Measurements from ENCODE around the gene PRPF39. TPM values are rescaled to one million over a fixed set of nuclear protein-coding genes. Genes with fewer than 3 reads are reported as not detected.

Gene PRPF39
- total and polyA plus RNA-seq, 2 of the 4 experiments (the other 2 are of a cell fraction) = 18.1 to 29.6 TPM

- DNase-seq (no peak), ATAC-seq (ENCODE audit: low read depth) (no peak)
- peaks cover 0 to 9% of the 10 kb centered on the region in 2 experiments; a peak in 2 of 4 replicates for H3K79me1 ChIP-seq (ENCODE audit: low read depth in 1 of 2, low read length in 2 of 2)
- H3K4me1 ChIP-seq (ENCODE audit: control insufficient read depth, insufficient read depth, low read length) = peaks cover 6% of the 10 kb centered on the region; the same call in 1 of the 2 replicates
- no peak overlapping the region for H3K18ac ChIP-seq (ENCODE audit: low read depth, low read length)
- WGBS, 2 experiments (ENCODE audit: extremely low coverage in 2 of 2, insufficient read length in 1 of 2) = no CpG with 5 or more reads among the region's 3 CpGs
- H2BK15ac ChIP-seq (ENCODE audit: low read depth, low read length) = no peak overlapping the region
- H3K4ac ChIP-seq (ENCODE audit: low read depth, low read length) = no peak overlapping the region
- no TSS peak for BruUV-seq (replicated peaks)
- H3K36me3 ChIP-seq (ENCODE audit: control insufficient read depth, insufficient read depth, low read length) = peaks cover 31% of the 10 kb centered on the region
- no peaks in the 10 kb centered on the region for H3K9me3 ChIP-seq (ENCODE audit: control insufficient read depth, insufficient read depth, low read length)
- H3K27me3 ChIP-seq (ENCODE audit: control insufficient read depth, insufficient read depth, low read length) = no peaks in the 10 kb centered on the region
- H4K91ac ChIP-seq (ENCODE audit: insufficient read depth, low read depth, low read length) = no peak overlapping the region
- no peak overlapping the region for H3K4me3 ChIP-seq (ENCODE audit: insufficient read depth, low read depth, low read length)
- H4K8ac ChIP-seq (ENCODE audit: low read depth in 2 of 2, low read length in 2 of 2) = no peak overlapping the region
- intact Hi-C loops (cut with micrococcal nuclease) (no loop called here), in situ Hi-C loops (cut with MboI; ENCODE audit: low sequenced_read_pairs) (no loop called here), dilution Hi-C loops (cut with HindIII; ENCODE audit: low sequenced_read_pairs, unreplicated experiment) (no loop called here)
- H2BK20ac ChIP-seq (ENCODE audit: low read depth, low read length) = no peak overlapping the region
- H2BK5ac ChIP-seq (ENCODE audit: low read depth, low read length, poor library complexity, severe bottlenecking) = no peak overlapping the region
- CTCF ChIA-PET = no interaction called here
- H3K56ac ChIP-seq (ENCODE audit: extremely low read depth, insufficient read depth, low read length) = no peak overlapping the region
- no peak overlapping the region for H3K9ac ChIP-seq (ENCODE audit: low read depth, low read length)
- no peak overlapping the region for H2BK120ac ChIP-seq (ENCODE audit: low read depth, low read length)
- no peak overlapping the region for H2AK5ac ChIP-seq (ENCODE audit: low read depth, low read length)
- no peak overlapping the region for H2AFZ ChIP-seq (replicated peaks; ENCODE audit: low read length, poor library complexity)
- TF ChIP-seq SMC3 (IDR thresholded peaks at IDR 0.05; ENCODE audit: low read depth, low read length) (no peak), POLR2A (IDR thresholded peaks at IDR 0.05; ENCODE audit: low read depth, low read length) (no peak), BHLHE40 (IDR thresholded peaks at IDR 0.05; ENCODE audit: low read depth, low read length) (no peak), MAFK (IDR thresholded peaks at IDR 0.05; ENCODE audit: low read depth, low read length) (no peak), RAD21 (IDR thresholded peaks at IDR 0.05; ENCODE audit: low read length) (no peak), USF2 (IDR thresholded peaks at IDR 0.05; ENCODE audit: low read depth, low read length) (no peak), CHD1 (IDR thresholded peaks at IDR 0.05; ENCODE audit: low read depth, low read length) (no peak), RCOR1 (IDR thresholded peaks at IDR 0.05; ENCODE audit: insufficient replicate concordance, low read length) (no peak), MAZ (IDR thresholded peaks at IDR 0.05; ENCODE audit: borderline replicate concordance, low read depth, low read length) (no peak), MXI1 (IDR thresholded peaks at IDR 0.05; ENCODE audit: borderline replicate concordance, low read depth, low read length) (no peak), RFX5 (IDR thresholded peaks at IDR 0.05; ENCODE audit: low read depth, low read length) (no peak), FOS (IDR thresholded peaks at IDR 0.05; ENCODE audit: low read depth, low read length) (no peak)
- no peaks in the 10 kb centered on the region for H3K9me1 ChIP-seq (ENCODE audit: insufficient read depth, low read length)
- no peak overlapping the region for H3K23ac ChIP-seq (ENCODE audit: low read depth, low read length)
- POLR2A ChIA-PET (ENCODE audit: unreplicated experiment) = interaction anchor here (0.7 kb wide), 1 partner anchor 8 kb away, joined by 4 read pairs; no protein-coding TSS in a partner anchor
- no peak overlapping the region for H3K4me2 ChIP-seq (ENCODE audit: low read depth, low read length)
- no peak overlapping the region for H4K5ac ChIP-seq (ENCODE audit: low read depth, low read length)
- H3K14ac ChIP-seq (replicated peaks; ENCODE audit: low read depth, low read length) = no peak overlapping the region
- H2AK9ac ChIP-seq (replicated peaks; ENCODE audit: low read depth, low read length, poor library complexity) = no peak overlapping the region
- H3K27ac ChIP-seq (ENCODE audit: insufficient read depth, low read length) = no peak overlapping the region
- peaks cover 4% of the 10 kb centered on the region; the same call in 1 of the 2 replicates for H4K20me1 ChIP-seq (ENCODE audit: insufficient read depth, low read length)
These were observed 30.4 kb downstream of the PRPF39 start for GRCh38 chr14:45114327-45114726.
